ENCODE measurements around the gene AATK.
A peak's percentile ranks its signal among the peaks of the same experiment; 100 is the strongest.

The AATK gene

GRCh38 chr17:81125573-81126081 lies 40.4 kb downstream of the AATK start:
- DNase-seq = no peak

GRCh38 chr17:81124377-81124776 lies 41.6 kb downstream of the AATK start:
- no peak for DNase-seq

- DNase-seq = no peak
Measured at GRCh38 chr17:81123052-81124048, 42.7 kb downstream of the AATK start.

- DNase-seq = no peak
Measured at GRCh38 chr17:81121841-81122733, 43.9 kb downstream of the AATK start.

- no peak for DNase-seq
Measured at GRCh38 chr17:81120695-81121621, 45.1 kb downstream of the AATK start.

- no peak for DNase-seq
Measured at GRCh38 chr17:81120149-81120484, 45.9 kb downstream of the AATK start.

GRCh38 chr17:81119223-81120148 lies 46.5 kb downstream of the AATK start:
- peak; percentile 85 for DNase-seq

- DNase-seq = no peak
Measured at GRCh38 chr17:81118308-81119221, 47.5 kb downstream of the AATK start.

- no peak for DNase-seq
Measured at GRCh38 chr17:81117672-81118198, 48.3 kb downstream of the AATK start.

- no peak for DNase-seq
Measured at GRCh38 chr17:81116704-81117103, 49.3 kb downstream of the AATK start.

GRCh38 chr17:81115749-81116464 lies 50.1 kb downstream of the AATK start:
- no peak for DNase-seq

- no peak for DNase-seq
Measured at GRCh38 chr17:81115219-81115618, 50.8 kb downstream of the AATK start.

- DNase-seq = no peak
Measured at GRCh38 chr17:81114351-81115093, 51.5 kb downstream of the AATK start.

GRCh38 chr17:81113158-81113724 lies 52.8 kb downstream of the AATK start:
- no peak for DNase-seq

GRCh38 chr17:81112450-81112849 lies 53.6 kb downstream of the AATK start:
- no peak for DNase-seq

- DNase-seq = no peak
Measured at GRCh38 chr17:81111066-81111465, 55.0 kb downstream of the AATK start.

- no peak for DNase-seq
Measured at GRCh38 chr17:81110488-81111040, 55.5 kb downstream of the AATK start.
